Heart left ventricle (tissue), 13 donors: ENCODE measurements around the gene SRRT.

Experiments
- POLR2A ChIP-seq, 2 donors: fragments of 450-650 bp; IDR thresholded peaks; one replicate each; pipeline ENCODE4 v1.6.1; 2017; ENCODE audit warnings: antibody characterized with exemption in 2 of 2, mild to moderate bottlenecking in 2 of 2, moderate library complexity in 2 of 2
- TF ChIP-seq, protein P1 (sequence below), 12 donors: fragments of 200-600 bp; sonication (generic) in 4 of 12; IDR thresholded peaks; one replicate each; pipeline versions ENCODE4 v1.5.0 to v1.8.0; 2018 to 2022; ENCODE audit warnings: antibody characterized with exemption in 12 of 12, mild to moderate bottlenecking in 5 of 12
- donor health status: ischemic (EF 13 %, LVEDD 7.1; RV severe dilation, severe dysfunction).
- donor health status: DM: no; HTN: yes; CAD: no.
- donor health status: DM: no; HTN: no; CAD: no.
- donor health status: ischemic (EF 25% LVEDD 6.9; RV normal size, moderate dysfunction).
- donor health status: ischemic (EF 25% LVEDD 5.7; RV mildly dilated, moderate dysfunction).
- donor health status: ischemic (EF 35%, LVEDD 5.7; RV mildly dilated, moderate dysfunction).
- donor health status: nonischemic (EF 11% LVEDD 7.7; RV severe dilation, severe dysfunction).
- donor health status: DM: yes; HTN: yes; CAD: no.
- donor health status: PGD.
- donor health status: ischemic (EF 29% LVEDD 5.4; RV normal size, mild dysfunction).
- donor health status: nonischemic (EF 23%, LVEDD 6.1; RV moderate dilation, normal function).

DNA sequence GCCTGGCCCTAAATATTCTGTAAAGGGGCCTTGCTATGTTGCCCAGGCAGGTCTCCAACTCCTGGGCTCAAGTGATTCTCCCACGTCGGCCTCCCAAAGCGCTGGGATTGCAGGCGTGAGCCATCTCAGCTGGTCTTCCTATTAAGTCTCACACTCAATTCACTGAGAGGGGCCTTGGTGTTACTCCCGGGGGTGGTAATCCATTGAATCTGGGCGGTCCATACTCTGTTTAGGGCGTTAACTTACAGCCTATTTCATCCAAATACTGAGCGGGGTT is 665 bp upstream of the SRRT start:
- no peak for TF ChIP-seq POLR2A (IDR thresholded peaks at IDR 0.05)
- TF ChIP-seq, protein P1, sequence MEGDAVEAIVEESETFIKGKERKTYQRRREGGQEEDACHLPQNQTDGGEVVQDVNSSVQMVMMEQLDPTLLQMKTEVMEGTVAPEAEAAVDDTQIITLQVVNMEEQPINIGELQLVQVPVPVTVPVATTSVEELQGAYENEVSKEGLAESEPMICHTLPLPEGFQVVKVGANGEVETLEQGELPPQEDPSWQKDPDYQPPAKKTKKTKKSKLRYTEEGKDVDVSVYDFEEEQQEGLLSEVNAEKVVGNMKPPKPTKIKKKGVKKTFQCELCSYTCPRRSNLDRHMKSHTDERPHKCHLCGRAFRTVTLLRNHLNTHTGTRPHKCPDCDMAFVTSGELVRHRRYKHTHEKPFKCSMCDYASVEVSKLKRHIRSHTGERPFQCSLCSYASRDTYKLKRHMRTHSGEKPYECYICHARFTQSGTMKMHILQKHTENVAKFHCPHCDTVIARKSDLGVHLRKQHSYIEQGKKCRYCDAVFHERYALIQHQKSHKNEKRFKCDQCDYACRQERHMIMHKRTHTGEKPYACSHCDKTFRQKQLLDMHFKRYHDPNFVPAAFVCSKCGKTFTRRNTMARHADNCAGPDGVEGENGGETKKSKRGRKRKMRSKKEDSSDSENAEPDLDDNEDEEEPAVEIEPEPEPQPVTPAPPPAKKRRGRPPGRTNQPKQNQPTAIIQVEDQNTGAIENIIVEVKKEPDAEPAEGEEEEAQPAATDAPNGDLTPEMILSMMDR (IDR thresholded peaks at IDR 0.05) = no peak
